GF-D8 (cell line): ENCODE data around the gene CKAP5.

Experiments used
- DNase-seq: peaks from one replicate; lab custom pipeline; 2025; lab: John Stamatoyannopoulos, UW

CKAP5 gene

GRCh38 chr11:46766656-46767055 is 79.4 kb downstream of the CKAP5 start:
- DNase-seq = no peak

GRCh38 chr11:46762248-46762647 is 83.8 kb downstream of the CKAP5 start:
- DNase-seq = no peak

- DNase-seq = no peak
Observed at GRCh38 chr11:46761807-46762206, 84.3 kb downstream of the CKAP5 start.

GRCh38 chr11:46760429-46761128 is 85.5 kb downstream of the CKAP5 start:
- DNase-seq = no peak

- no peak for DNase-seq
Observed at GRCh38 chr11:46759196-46759595, 86.9 kb downstream of the CKAP5 start.

- DNase-seq = peak; percentile 41
Observed at GRCh38 chr11:46755962-46756361, 90.1 kb downstream of the CKAP5 start.

GRCh38 chr11:46747150-46747549 is 98.9 kb downstream of the CKAP5 start:
- DNase-seq = no peak

- no peak for DNase-seq
Observed at GRCh38 chr11:46745995-46746394, 100.1 kb downstream of the CKAP5 start.

GRCh38 chr11:46745328-46745727 is 100.8 kb downstream of the CKAP5 start:
- no peak for DNase-seq

- no peak for DNase-seq
Observed at GRCh38 chr11:46743693-46744339, 102.3 kb downstream of the CKAP5 start.

GRCh38 chr11:46743043-46743442 is 103.0 kb downstream of the CKAP5 start:
- no peak for DNase-seq

- no peak for DNase-seq
Observed at GRCh38 chr11:46741600-46742484, 104.2 kb downstream of the CKAP5 start.

- no peak for DNase-seq
Observed at GRCh38 chr11:46738887-46739286, 107.2 kb downstream of the CKAP5 start.

- no peak for DNase-seq
Observed at GRCh38 chr11:46737699-46738098, 108.4 kb downstream of the CKAP5 start.

- DNase-seq = no peak
Observed at GRCh38 chr11:46736615-46737014, 109.5 kb downstream of the CKAP5 start.

GRCh38 chr11:46736146-46736545 is 109.9 kb downstream of the CKAP5 start:
- no peak for DNase-seq

- DNase-seq = no peak
Observed at GRCh38 chr11:46733234-46733633, 112.8 kb downstream of the CKAP5 start.

- DNase-seq = no peak
Observed at GRCh38 chr11:46731545-46731944, 114.5 kb downstream of the CKAP5 start.

- DNase-seq = no peak
Observed at GRCh38 chr11:46729110-46730027, 116.7 kb downstream of the CKAP5 start.

- DNase-seq = no peak
Observed at GRCh38 chr11:46728659-46729040, 117.4 kb downstream of the CKAP5 start.

- DNase-seq = no peak
Observed at GRCh38 chr11:46727952-46728658, 118.0 kb downstream of the CKAP5 start.
